IgD-negative memory B cell (primary cell): ENCODE measurements around the gene ELOVL5. TPM values are rescaled to one million over a fixed set of nuclear protein-coding genes. Genes with fewer than 3 reads are reported as not detected.
"Not testable (repeated sequence)": the region's sequence is repeated elsewhere in the genome, so short reads cannot be mapped to it uniquely, and the experiment has no call there.

Experiments used
- H3K27ac Mint-ChIP-seq, 3 donors: one replicate each; pipeline ENCODE4 v1.8.0; 2020 to 2022; ENCODE audit warnings: mild to moderate bottlenecking in 3 of 3, mixed read lengths in 3 of 3, moderate library complexity in 1 of 3
- H3K27me3 Mint-ChIP-seq: one replicate; pipeline ENCODE4 v1.8.0; 2021; ENCODE audit warnings: mixed read lengths
- H3K36me3 Mint-ChIP-seq: one replicate; pipeline ENCODE4 v1.8.0; 2020; ENCODE audit warnings: mild to moderate bottlenecking, mixed read lengths
- H3K4me1 Mint-ChIP-seq, 3 donors: one replicate each; pipeline ENCODE4 v1.8.0; 2020 to 2022; ENCODE audit warnings: mixed read lengths in 3 of 3, mild to moderate bottlenecking in 1 of 3
- H3K4me3 Mint-ChIP-seq, 4 donors: one replicate each; pipeline ENCODE4 v1.8.0; 2020 to 2022; ENCODE audit warnings: mild to moderate bottlenecking in 4 of 4, mixed read lengths in 4 of 4, moderate library complexity in 3 of 4
- H3K9me3 Mint-ChIP-seq, 3 donors: one replicate each; pipeline ENCODE4 v1.8.0; 2020 to 2021; ENCODE audit warnings: mixed read lengths in 3 of 3, mild to moderate bottlenecking in 1 of 3
- polyA plus RNA-seq: library from polyadenylated mRNA; unstranded; fragments of 300-500 nt; fragmentation: Illumina TruSeq; gene quantifications from one replicate; pipeline ENCODE4 v1.2.3, GENCODE V29; 2021

The ELOVL5 gene
- polyA plus RNA-seq, 1 donor from 2014 or later: 156 TPM

GRCh38 chr6:53310771-53311585, 37.8 kb downstream of the ELOVL5 start:
- H3K27ac Mint-ChIP-seq: peak overlapping the region; percentile 46 to 93 (median 87)
- no peaks in the 10 kb centered on the region for H3K9me3 Mint-ChIP-seq
- H3K27me3 Mint-ChIP-seq: no peaks in the 10 kb centered on the region
- peaks cover 4% of the 10 kb centered on the region for H3K36me3 Mint-ChIP-seq
- H3K4me3 Mint-ChIP-seq: peak overlapping the region in 3 of 4 donors; percentile 25 to 86 (median 73)
- peaks cover 80 to 90% (median 82%) of the 10 kb centered on the region in 3 donors for H3K4me1 Mint-ChIP-seq

- Mint-ChIP-seq H3K4me1 (peaks cover 69 to 79% (median 71%) of the 10 kb centered on the region in 3 donors), H3K27me3 (no peaks in the 10 kb centered on the region), H3K9me3 (no peaks in the 10 kb centered on the region), H3K36me3 (peaks cover 4% of the 10 kb centered on the region), H3K27ac (peak overlapping the region; percentile 66 to 96 (median 93)), H3K4me3 (peak overlapping the region in 3 of 4 donors; percentile 19 to 86 (median 73))
Measured at GRCh38 chr6:53309901-53310300, 38.8 kb downstream of the ELOVL5 start.

- peaks cover 4% of the 10 kb centered on the region for H3K36me3 Mint-ChIP-seq
- peak overlapping the region; percentile 66 to 96 (median 93) for H3K27ac Mint-ChIP-seq
- peaks cover 66 to 77% (median 71%) of the 10 kb centered on the region in 3 donors for H3K4me1 Mint-ChIP-seq
- no peaks in the 10 kb centered on the region for H3K9me3 Mint-ChIP-seq
- no peaks in the 10 kb centered on the region for H3K27me3 Mint-ChIP-seq
- peak overlapping the region in 3 of 4 donors; percentile 19 to 86 (median 73) for H3K4me3 Mint-ChIP-seq
Measured at GRCh38 chr6:53309059-53309900, 39.5 kb downstream of the ELOVL5 start.

GRCh38 chr6:53306819-53307347, 41.9 kb downstream of the ELOVL5 start:
- Mint-ChIP-seq H3K27me3 (no peaks in the 10 kb centered on the region), H3K4me1 (peaks cover 69 to 77% (median 69%) of the 10 kb centered on the region in 3 donors), H3K27ac (peak overlapping the region; percentile 60 to 83 (median 66)), H3K36me3 (peaks cover 2% of the 10 kb centered on the region), H3K9me3 (no peaks in the 10 kb centered on the region), H3K4me3 (peak overlapping the region in 3 of 4 donors; percentile 17 to 79 (median 70))

DNA sequence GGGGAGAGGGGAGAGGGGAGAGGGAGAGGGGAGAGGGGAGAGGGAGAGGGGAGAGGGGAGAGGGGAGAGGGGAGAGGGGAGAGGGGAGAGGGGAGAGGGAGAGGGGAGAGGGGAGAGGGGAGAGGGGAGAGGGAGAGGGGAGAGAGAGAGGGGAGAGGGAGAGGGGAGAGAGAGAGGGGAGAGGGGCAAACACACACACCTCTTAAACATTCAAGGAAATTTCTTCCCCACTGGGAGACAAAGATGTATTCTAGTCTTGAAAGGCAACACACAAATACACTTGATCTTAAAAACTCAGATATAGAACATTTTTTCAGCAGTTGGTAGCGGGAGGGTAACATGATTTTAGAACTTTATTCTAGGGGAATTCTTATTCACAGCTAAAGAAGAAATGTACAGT, 42.5 kb downstream of the ELOVL5 start:
- Mint-ChIP-seq H3K27ac (peak overlapping the region; percentile 2 to 83 (median 66)), H3K4me3 (peak overlapping the region in 2 of 4 donors; percentile 70 to 79), H3K4me1 (peaks cover 71 to 80% (median 72%) of the 10 kb centered on the region in 3 donors)
- not testable (repeated sequence) for H3K27me3 Mint-ChIP-seq, H3K36me3 Mint-ChIP-seq, H3K9me3 Mint-ChIP-seq

- H3K27ac Mint-ChIP-seq, H3K36me3 Mint-ChIP-seq, H3K9me3 Mint-ChIP-seq, H3K27me3 Mint-ChIP-seq: not testable (repeated sequence)
- peak overlapping the region in 1 of 4 donors; percentile 61 for H3K4me3 Mint-ChIP-seq
- H3K4me1 Mint-ChIP-seq: peaks cover 70 to 80% (median 74%) of the 10 kb centered on the region in 3 donors
Measured at GRCh38 chr6:53305506-53306005, 43.2 kb downstream of the ELOVL5 start.

DNA sequence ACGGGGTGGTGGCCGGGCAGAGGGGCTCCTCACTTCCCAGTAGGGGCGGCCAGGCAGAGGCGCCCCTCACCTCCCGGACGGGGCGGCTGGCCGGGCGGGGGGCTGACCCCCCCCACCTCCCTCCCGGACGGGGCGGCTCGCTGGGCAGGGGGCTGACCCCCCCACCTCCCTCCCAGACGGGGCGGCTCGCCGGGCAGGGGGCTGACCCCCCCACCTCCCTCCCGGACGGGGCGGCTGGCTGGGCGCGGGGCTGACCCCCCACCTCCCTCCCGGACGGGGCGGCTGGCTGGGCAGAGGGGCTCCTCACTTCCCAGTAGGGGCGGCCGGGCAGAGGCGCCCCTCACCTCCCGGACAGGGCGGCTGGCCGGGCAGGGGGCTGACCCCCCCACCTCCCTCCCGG, 43.8 kb downstream of the ELOVL5 start:
- not testable (repeated sequence) for H3K9me3 Mint-ChIP-seq, H3K4me3 Mint-ChIP-seq, H3K27me3 Mint-ChIP-seq, H3K36me3 Mint-ChIP-seq
- peaks cover 70 to 80% (median 74%) of the 10 kb centered on the region in 3 donors for H3K4me1 Mint-ChIP-seq
- H3K27ac Mint-ChIP-seq: peak overlapping the region in 1 of 3 donors; percentile 77

- peak overlapping the region; percentile 83 to 95 (median 90) for H3K27ac Mint-ChIP-seq
- H3K36me3 Mint-ChIP-seq: no peaks in the 10 kb centered on the region
- no peaks in the 10 kb centered on the region for H3K9me3 Mint-ChIP-seq
- peak overlapping the region in 3 of 4 donors; percentile 24 to 50 (median 41) for H3K4me3 Mint-ChIP-seq
- peaks cover 71 to 78% (median 74%) of the 10 kb centered on the region in 3 donors for H3K4me1 Mint-ChIP-seq
- H3K27me3 Mint-ChIP-seq: no peaks in the 10 kb centered on the region
Measured at GRCh38 chr6:53302678-53303360, 45.9 kb downstream of the ELOVL5 start.

- Mint-ChIP-seq H3K4me3 (peak overlapping the region in 3 of 4 donors; percentile 19 to 80 (median 31)), H3K27ac (peak overlapping the region; percentile 66 to 89 (median 83)), H3K4me1 (peaks cover 70 to 74% (median 71%) of the 10 kb centered on the region in 3 donors), H3K9me3 (no peaks in the 10 kb centered on the region), H3K36me3 (no peaks in the 10 kb centered on the region), H3K27me3 (no peaks in the 10 kb centered on the region)
Measured at GRCh38 chr6:53301801-53302537, 46.8 kb downstream of the ELOVL5 start.

DNA sequence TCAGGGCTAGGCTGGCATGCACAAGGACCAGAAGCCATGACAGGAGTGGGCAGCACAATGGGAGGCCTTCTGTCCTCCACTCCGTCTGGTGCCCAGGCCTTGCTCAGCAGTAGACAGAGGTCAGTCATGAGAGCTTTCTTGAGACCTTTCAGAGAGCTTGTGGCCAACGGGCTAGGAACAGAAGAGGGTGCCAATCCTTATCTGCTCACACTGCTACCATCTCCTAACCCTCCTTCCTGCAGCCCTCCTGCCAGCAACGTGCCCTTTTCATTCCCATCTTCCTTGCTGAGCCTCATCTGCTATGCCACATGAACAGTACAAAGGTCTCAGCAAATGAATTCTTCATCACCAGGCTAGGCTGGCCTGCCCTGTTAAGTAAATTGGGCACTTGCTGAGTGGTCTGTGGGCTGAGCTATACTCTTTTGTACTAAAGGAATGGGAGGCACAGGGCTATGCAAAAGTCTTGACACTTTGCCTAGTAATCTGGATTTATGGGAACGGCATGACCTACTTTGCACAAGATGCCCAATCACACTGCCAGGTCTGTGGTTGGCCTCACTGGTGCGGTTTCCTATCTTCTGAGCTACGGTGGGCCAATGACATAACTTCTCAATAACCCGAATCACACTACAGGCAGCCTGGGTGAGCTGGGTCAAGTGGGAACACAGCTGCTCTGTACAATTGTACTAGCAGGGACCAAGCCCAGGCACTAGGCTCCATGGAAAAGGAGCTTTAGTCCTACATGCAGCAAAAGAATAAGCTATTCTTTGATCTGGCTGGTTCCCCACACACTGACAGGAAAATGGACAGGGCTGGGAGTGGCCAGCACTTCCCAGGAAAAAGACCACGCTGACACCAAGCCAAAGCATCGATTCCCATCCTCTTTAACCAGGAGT, 47.8 kb downstream of the ELOVL5 start:
- no peaks in the 10 kb centered on the region for H3K36me3 Mint-ChIP-seq
- no peaks in the 10 kb centered on the region for H3K9me3 Mint-ChIP-seq
- H3K27ac Mint-ChIP-seq: peak overlapping the region; percentile 66 to 90 (median 89)
- peaks cover 69 to 73% (median 72%) of the 10 kb centered on the region in 3 donors for H3K4me1 Mint-ChIP-seq
- H3K4me3 Mint-ChIP-seq: peak overlapping the region in 3 of 4 donors; percentile 60 to 80 (median 75)
- H3K27me3 Mint-ChIP-seq: no peaks in the 10 kb centered on the region

DNA sequence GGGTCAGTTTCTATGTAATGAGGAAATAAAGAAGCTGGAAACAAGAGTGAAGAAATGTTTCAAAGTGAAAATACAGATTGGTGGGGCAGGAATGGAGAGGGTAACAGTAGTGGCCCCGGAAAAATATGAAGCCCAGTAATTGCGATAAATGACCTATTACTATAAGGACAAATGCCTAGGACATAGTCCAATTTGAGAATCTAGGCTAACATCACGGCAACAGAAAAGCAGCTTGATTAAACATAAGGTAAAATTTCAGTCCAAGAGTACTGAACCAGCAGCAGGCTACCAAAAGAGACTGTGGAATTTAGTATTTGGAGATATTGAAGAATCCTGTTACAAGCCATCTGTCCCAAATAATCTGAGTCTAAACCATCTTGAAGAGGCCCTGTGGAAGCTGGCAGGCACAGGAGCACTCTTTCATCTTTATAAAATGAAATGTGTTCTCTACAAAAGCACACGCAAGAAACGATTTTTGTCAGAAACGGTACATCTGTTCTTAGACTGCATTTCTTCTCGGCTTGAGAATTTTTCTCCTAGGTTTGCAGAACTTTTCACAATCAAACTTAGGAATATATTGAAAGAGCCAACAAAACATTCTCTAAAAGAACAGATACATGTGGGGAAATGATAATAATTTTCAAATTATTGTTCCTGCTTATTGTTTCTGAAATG, 49.3 kb downstream of the ELOVL5 start:
- H3K27ac Mint-ChIP-seq: peak overlapping the region; percentile 57 to 89 (median 66)
- no peaks in the 10 kb centered on the region for H3K36me3 Mint-ChIP-seq
- H3K9me3 Mint-ChIP-seq: no peaks in the 10 kb centered on the region
- H3K27me3 Mint-ChIP-seq: no peaks in the 10 kb centered on the region
- H3K4me3 Mint-ChIP-seq: peak overlapping the region; percentile 22 to 75 (median 50)
- peaks cover 73 to 83% (median 82%) of the 10 kb centered on the region in 3 donors for H3K4me1 Mint-ChIP-seq

- Mint-ChIP-seq H3K27me3 (no peaks in the 10 kb centered on the region), H3K36me3 (peaks cover 2% of the 10 kb centered on the region), H3K9me3 (peaks cover 0 to 1% (median 0%) of the 10 kb centered on the region in 3 donors), H3K27ac (peak overlapping the region; percentile 58 to 66 (median 65)), H3K4me3 (peak overlapping the region in 3 of 4 donors; percentile 15 to 75 (median 65)), H3K4me1 (peaks cover 67 to 76% (median 72%) of the 10 kb centered on the region in 3 donors)
Measured at GRCh38 chr6:53297004-53297403, 51.7 kb downstream of the ELOVL5 start.
